GM19240 (cell line): ENCODE results near the gene PRC1.
"Not testable (repeated sequence)": the region's sequence is repeated elsewhere in the genome, so short reads cannot be mapped to it uniquely, and the experiment has no call there.

Experiments
- DNase-seq: peaks from one replicate; pipeline ENCODE4 v3.0.0; 2011; ENCODE audit warnings: low spot score; ENCODE audit not compliant: insufficient read length

The PRC1 gene, protein sequence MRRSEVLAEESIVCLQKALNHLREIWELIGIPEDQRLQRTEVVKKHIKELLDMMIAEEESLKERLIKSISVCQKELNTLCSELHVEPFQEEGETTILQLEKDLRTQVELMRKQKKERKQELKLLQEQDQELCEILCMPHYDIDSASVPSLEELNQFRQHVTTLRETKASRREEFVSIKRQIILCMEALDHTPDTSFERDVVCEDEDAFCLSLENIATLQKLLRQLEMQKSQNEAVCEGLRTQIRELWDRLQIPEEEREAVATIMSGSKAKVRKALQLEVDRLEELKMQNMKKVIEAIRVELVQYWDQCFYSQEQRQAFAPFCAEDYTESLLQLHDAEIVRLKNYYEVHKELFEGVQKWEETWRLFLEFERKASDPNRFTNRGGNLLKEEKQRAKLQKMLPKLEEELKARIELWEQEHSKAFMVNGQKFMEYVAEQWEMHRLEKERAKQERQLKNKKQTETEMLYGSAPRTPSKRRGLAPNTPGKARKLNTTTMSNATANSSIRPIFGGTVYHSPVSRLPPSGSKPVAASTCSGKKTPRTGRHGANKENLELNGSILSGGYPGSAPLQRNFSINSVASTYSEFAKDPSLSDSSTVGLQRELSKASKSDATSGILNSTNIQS

DNA sequence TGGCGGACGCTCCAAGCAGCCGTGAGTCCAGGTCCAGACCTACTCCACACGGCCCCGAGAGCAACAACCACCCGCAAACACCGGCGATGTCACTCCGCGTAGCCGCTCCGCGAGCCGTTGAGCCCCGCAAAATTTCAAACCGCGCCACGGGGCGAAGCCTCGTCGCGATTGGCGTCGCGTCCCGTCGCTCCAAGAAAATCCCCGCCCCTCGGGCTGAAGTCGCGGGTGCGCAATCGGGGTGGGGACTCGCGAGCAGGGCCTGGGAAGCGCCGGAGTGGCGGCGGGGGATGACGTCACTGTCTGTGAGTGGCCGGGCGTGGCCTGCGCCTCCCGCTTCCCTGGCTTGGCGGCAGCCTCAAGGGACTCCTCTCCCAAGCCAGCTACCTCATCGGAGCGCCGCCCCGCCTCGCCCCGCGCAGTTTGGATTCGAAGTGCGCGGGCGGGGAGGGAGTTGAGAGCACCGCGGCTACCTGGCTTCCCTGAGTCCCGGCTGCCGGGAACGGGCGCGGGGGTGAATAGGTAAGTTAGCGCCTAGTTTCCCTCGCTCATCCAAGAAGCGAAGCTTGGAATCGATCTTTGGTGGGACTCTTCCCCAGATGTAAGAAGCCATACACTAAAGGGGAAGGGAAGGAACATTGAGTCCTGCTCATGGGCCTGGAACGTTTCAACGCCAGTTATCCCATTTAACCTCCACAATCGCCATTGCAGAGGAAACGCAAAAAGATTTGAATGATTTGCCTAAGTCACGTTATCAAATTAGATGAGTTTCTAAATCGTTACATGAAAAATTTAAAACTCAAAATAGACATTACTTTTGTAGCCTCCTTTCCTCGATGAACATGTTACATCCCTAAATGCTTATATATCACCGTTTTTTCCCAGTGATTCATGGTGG lies at the start of gene PRC1:
TSS of gene PRC1 (minus strand) at position 119 of the 895 bp plus-strand sequence. CDS start at position 1, 118 bp downstream.
- peak; percentile 94 for DNase-seq

DNA sequence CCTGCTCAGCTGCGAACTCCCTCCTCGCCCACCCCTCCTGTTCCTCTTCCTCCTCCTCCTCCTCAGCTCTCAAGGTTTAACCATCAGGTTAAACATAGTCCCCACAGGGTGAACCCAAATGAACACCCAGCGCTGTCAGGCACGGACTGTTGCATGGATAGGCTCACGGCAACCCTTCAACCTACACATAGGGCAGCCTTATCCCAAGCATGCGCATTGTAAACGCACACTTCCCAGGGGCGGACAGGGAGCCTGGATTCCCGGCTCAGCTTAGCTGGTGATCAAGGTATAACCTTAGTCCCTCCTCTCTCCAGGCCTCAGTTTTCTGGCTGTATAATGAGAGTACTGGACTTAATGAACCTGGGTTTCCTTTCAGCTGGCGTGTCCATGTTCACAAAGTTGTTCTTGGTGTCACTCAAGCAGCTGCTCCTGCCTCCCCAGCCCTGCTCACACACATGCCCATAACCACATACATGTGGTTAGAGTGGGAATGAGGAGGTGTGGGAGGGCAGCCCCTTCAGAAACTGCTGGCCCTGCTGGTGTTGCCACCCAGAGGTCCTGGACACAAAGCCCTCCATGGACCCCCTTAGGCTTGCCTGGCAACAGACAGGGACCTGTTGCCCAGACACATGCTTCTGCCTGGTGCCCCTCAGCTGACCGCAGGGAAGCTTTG lies 49.0 kb upstream of the PRC1 start:
- no peak for DNase-seq

DNA sequence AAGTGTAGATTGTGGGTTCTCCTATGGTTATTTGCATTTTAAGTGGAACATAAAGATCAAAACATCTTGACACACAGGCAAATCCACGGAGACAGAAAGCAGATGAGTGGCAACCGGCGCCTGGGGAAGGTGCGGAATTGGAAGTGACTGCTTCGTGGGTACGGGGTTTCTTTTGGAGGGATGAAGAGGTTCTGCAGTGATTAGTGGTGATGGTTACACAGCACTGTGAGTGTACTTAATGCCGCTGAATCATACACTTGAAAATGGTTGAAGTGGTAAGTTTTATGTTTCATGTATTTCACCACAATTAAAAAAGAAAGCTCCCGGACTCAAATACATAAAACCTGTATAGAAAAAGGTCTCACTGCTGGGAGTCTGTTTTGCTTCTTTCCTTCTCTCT lies 46.5 kb upstream of the PRC1 start:
- DNase-seq, result no peak

DNA sequence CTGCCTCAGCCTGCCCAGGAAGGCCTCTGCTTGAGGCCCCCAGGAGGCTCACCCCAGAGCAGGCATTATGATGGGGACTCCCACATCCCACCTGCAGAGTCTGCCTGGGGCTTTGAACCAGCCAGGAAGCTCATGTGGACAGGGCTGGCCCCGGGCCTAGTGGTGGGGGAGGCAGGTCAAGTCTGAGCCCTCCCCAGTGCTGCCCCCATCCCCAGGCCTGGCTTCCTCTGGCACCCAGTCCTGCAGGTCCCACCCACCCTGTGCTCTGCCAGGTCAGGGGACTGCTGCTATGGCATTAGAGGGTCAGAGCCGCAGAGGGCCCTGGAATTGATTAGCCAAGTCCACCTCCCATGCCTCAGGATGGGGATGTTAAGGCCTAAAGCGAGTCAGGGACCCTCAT lies 45.7 kb upstream of the PRC1 start:
- DNase-seq, result no peak

DNA sequence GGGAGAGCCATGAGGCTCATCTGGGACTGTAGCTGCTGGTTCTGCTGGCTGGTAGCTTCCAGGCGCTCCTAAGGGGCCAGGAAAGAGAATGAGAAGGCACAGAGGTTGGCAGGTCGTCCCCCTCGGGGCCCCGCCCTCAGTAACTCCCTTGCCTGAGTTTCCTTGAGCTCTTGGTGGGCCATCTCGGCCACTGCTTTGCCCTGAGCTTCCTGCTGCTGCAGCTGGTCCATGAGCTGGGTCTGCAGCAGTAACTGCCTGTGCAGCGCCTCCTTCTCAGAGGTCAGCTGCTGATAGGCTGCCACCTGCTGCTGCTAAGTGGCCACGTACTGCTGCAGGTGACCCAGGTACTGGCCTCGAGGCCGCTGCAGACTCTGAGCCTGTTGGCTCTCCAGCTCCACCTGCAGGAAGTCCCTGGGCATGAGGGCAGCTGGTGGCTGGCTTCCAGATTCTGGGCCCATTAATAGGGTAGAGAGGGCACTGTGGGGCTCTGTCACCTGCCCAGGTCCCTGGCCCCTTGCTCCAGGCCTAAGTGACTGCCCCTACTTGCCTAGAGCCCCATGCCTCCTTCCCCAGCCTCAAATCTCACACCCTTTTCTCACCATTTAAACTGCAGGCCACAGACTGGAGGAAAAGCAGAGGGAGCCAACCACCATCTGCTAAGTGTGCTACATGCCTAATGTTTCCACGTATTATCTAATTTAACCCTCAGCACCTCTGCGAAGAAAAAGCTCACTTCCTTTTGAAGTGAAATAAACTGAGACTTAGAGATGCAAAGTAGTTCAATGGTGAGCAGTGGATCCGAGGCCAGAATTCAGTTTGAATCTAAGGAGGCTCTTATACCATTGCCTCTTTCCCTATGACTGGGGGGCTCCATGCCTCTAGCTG lies 38.8 kb upstream of the PRC1 start:
- no peak for DNase-seq

DNA sequence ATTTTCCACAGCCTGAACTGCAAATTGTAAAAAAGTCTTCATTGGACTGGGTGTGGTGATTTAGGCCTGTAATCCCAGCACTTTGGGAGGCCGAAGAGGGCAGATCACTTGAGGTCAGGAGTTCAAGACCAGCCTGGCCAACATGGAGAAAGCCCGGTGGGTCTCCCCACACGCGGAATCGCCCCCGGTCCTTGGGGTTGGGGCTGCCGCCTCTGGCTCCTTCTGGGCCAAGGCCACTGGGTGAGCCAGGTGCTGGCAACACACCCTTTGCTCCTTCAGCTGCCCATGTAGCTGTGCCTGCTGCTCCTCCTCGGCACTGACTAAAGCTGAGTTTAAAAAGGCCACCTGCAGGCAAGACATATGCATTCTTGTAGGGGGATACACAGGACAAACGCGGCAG lies 37.5 kb upstream of the PRC1 start:
- DNase-seq, result no peak

DNA sequence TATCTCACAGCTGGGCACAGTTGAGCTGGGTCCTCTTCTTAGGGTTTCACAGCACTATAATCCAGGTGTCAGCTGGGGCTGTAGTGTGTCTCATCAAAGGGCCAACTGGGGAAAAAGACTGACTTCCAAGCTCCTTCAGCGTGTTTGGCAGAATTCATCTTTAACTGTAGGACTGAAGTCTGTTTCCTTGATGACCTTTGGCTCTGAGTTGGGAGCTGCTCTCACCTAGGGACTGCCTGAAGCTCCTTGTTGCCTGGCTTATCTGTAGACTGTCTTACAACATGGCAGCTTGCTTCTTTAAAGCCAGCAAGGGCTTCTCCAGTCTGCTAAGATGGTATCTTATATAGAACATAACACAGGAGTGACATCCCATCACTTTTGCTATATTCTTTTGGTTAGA lies 33.3 kb upstream of the PRC1 start:
- DNase-seq, result no peak

DNA sequence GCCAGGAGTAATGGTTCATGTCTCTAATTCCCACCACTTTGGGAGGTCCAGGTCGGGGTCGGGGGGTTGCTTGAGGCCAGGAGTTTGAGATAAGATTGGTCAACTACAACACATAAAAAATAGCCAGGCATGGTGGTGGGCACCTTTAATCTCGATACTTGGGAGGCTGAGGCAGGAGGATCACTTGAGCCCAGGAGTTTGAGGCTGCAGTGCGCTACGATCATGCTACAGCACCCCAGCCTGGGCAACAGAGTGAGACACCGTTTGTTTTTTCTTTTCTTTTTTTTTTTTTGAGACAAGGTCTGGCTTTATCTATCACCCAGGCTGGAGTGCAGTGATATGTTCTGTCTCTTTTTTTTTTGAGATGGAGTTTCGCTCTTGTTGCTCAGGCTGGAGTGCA lies 29.4 kb upstream of the PRC1 start:
- no peak for DNase-seq

DNA sequence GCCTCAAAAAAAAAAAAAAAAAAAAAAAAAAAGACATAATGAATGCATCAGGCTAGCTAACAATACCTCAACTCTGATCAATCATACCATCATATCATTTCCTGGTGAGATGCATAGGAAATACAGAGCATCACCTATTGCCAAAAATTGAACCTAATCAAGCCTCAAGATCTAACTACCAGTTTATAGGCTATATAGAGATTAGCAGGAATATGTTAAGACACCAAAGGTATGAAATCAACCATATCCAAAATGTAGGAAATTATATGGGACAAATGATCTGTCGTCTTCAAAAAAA lies 28.4 kb upstream of the PRC1 start:
- no peak for DNase-seq

DNA sequence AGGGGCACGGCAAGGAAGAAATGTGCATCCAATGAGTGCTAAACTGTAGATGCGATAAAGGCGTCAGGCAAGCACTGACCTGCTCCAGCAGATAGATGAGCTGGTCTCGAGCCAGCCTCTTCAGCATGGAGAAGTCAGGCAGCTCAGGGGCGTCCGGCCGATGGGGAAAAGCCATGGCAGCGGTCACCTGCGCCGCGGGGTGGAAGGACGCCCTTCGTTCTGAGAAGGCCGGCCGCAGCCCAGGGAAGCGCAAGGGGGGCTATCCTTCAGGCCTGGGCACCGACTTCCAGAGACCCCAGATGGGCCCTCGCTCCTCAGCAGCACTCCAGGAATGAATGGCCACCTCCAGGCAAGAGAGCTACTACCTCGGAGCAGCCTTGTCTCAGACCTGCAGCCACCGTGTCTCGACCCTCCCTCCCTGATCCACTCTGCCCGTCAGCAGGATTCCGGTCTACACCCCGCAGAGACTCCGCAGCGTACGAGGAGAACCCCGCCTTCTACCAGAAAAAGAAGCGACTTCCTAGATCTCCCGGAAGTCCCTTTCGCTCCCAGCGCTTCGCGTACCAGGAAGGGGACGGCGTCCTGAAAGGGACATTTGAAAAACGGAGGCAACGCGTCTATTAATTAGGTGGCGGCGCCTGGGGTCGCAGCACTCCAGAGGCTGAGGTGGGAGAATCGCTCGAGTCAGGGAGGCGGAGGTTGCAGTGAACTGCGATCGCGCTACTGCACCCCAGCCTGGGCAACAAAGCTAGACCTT lies 27.9 kb upstream of the PRC1 start, which contains the start of gene VPS33B:
TSS of gene VPS33B (minus strand) at position 520 of the 757 bp plus-strand sequence. CDS start at position 175, 345 bp downstream.
- peak; percentile 27 for DNase-seq

DNA sequence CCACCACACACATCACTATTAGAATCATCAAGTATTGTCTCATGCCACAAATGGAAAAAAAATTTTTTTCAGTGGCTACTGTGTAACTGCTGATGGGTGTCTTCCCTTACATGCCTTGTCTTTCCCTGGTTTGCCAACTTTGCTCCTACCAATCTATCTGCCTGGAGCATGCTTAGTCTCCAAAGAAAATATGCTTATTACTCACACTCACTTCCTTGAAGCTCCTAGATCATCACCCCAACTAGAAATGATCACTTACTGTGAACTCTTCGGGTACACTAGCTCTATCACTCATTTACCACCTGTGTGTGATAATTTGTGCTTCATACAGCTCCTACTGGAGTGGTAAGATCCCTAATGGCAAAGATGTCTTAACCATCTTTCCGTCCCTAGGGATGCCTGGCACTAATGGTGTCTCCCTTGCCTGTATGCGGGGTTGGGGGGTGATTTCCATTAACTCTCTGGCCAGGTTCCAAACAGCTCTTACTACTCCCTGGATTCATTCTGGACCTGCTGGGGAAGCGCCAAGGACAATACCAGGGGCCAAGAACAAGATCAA lies 27.3 kb upstream of the PRC1 start:
- no peak for DNase-seq

DNA sequence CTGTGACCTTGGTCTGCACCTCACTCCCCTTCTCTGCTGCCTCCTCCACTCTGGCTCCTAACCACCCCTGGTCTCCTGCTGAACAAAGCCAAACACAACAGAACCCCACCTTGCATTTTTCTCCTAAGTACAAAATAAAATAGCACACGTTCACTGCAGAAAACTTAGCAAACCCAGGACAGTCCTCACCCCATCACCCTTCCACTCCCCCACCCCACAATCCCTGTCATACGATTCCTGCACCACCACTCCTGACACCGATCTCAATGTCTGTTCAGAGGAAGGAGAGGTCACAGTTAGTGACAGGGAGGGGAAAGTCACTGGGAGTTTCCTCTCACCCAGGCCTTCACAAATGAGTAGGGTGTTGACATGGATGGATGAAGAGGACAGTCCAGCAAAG lies 23.8 kb upstream of the PRC1 start:
- DNase-seq, result no peak

DNA sequence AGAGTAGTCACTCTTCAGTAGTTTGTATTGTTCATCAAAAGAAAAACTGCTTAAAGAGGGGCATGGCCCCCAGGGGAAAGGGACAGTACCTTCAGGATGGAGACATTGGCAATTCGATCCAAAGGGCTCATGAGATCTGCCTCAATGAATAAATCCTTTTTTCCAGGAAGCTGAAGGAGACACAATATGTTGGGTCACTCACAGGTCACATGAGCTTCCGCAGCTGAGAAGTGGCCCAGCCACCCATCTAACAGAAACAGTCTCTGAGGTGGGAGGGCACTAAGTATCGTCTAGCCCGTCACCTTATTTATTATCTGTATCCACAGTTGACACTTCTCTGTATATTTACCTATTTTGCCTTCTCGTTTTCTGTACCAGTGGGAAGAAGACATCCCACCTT lies 23.4 kb upstream of the PRC1 start:
- no peak for DNase-seq

DNA sequence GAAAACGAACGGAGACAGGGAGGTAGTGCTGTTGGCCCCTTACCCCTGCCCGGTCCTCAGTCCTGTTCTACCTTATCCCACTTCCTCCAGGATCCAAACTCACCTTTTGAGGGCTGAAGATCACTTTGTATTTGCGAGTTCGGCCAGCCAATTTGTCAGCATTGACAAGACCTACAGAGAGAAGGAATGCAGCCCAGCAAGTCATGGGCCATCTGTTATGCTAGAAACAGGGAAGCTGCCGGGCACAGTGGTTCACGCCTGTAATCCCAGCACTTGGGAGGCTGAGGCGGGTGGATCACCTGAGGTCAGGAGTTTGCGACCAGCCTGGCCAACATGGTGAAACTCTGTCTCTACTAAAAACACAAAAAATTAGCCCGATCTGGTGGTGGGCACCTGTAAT lies 19.4 kb upstream of the PRC1 start:
- DNase-seq, result not testable (repeated sequence)

DNA sequence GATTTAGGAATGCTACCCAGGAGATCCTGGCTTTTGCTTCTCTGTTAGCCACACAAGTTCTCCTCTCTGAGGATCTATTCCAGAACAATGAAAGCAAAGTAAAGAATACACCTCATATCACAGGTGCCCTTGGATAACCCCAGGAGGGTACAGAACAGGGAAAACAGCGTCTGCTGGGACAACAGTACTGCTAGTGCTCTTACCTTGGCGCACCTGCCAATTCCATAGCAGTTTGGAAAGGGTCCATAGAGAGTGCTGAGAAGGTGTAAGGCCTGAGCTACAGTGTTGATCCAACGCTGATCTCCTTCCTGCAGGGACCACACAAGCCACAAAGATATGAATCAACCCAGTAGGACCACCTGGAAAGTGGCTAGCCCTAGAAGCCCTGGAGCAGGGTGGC lies 12.9 kb upstream of the PRC1 start:
- no peak for DNase-seq

DNA sequence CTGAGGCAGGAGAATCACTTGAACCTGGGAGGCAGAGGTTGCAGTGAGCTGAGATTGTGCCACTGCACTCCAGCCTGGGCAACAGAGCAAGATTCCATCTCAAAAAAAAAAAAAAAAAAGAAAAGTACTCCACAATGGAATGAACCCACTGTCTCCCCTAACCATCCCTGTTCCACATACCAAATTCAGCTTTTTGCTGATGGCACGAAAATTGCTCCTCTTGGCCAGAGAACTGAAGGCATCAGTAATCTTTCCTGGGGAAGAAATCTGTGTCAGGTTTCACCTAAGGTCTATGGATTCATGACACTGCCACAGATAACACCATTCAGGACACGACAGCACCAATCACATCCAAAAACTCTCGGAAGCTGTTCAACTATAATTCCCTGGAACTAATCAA lies 6.9 kb upstream of the PRC1 start:
- no peak for DNase-seq

DNA sequence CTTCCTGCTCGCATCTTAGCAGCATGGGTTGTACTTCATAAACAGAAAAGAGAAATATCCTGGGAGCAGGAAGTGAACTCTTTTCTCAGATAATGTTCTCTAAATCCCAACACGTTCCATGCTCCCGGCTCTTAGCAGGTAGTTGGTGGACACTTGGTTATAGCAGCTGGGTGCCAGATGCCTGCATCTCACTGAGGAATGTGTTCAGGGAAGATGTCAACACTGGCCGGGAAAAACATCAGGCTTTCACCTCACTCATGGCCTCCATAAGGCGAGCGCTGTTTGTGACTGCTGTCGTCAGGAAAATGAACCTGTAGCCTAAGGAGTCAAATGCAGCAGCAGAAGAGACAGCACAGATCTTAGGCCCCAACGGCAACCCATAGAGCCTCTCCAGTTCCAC lies 4.4 kb upstream of the PRC1 start:
- DNase-seq, result no peak

DNA sequence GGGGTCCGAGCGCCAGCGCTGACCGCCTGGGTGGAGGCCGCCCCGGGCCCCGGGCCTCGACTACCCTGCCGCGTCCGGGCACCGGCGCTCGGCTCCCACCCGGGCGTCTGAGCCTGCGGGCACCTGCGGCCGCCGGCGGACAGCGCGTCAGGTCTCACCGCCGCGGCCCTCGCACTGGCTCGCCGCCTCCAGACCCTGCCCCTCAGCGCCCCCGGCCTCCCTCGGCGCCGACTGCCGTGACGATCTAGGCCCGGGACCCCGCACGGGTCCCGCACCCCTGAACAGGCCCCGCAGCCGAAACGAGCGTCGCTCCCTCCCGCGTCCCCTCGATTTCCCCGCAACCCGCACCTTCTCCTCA lies 297 bp downstream of the PRC1 start:
- no peak for DNase-seq

DNA sequence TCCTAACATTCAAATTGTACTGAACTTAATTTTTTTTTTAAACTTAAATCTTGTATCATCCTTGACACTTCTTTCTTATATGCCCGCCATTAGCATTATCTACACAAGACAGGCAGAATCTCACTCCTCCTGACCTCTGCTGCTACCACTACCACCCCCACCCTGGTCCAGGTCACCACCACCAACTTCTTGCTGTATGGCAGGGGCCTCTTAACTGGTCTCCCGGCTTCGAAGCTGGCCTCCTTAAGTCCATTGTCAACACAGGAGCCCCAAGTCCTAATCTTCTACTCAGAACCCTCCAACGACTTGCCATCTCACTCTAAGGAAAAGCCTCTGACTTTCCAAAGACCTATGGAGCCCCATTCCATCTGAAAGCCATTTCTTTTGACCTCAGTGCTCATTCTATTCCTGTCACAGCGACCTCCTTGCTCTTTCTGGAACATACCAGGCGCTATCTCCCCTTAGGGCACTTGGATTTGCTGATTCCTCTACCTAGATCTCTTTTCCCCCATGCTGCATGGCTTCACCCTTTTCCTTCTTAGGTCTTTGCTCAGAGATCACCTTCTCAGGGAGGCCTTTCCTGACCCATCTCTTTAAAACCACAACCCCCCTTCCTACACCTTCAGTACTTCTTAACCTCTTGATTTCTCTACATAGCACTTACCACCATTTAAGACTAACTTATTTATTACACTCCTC lies 2.6 kb downstream of the PRC1 start:
- no peak for DNase-seq
